K562 (cell line): ENCODE results near the gene RAMACL.

Experiments used
- CTCF ChIP-seq, 3 experiments: IDR thresholded peaks in 2 of 3; conservative IDR thresholded peaks in 1 of 3; 2 replicates each; pipeline ENCODE4 v1.5.1; 2011 to 2012; ENCODE audit warnings: low read length in 3 of 3, mild to moderate bottlenecking in 3 of 3, control low read depth in 2 of 3, improper control_type of control experiment in 1 of 3, inconsistent platforms in 1 of 3, low read depth in 1 of 3, mixed read lengths in 1 of 3, moderate library complexity in 1 of 3; ENCODE audit not compliant: insufficient read depth in 2 of 3
- CXXC5 ChIP-seq: fragments of 250-450 bp; sonication (Bioruptor Pico); IDR thresholded peaks from 2 replicates; pipeline ENCODE4 v1.8.0; 2022; ENCODE audit warnings: inconsistent platforms, mild to moderate bottlenecking, moderate library complexity
- MYC ChIP-seq, 2 experiments: fragments of 250-450 bp in 1 of 2; sonication (Bioruptor Pico) in 1 of 2; IDR thresholded peaks; 2 replicates each; pipeline versions ENCODE4 v1.5.1 to v1.6.1; 2012 to 2021; ENCODE audit warnings: low read depth in 2 of 2, borderline replicate concordance in 1 of 2, improper control_type of control experiment in 1 of 2, low read length in 1 of 2, mild to moderate bottlenecking in 1 of 2, moderate library complexity in 1 of 2
- POLR2A ChIP-seq: fragments of 450-650 bp; conservative IDR thresholded peaks from 2 replicates; pipeline ENCODE4 v1.6.1; 2016
- TCF15 ChIP-seq: fragments of 250-450 bp; sonication (Bioruptor Pico); IDR thresholded peaks from 2 replicates; pipeline ENCODE4 v1.8.0; 2022; ENCODE audit warnings: moderate library complexity, mild to moderate bottlenecking, inconsistent platforms
- ZNF764 ChIP-seq: fragments of 250-450 bp; sonication (Bioruptor Pico); IDR thresholded peaks from 2 replicates; pipeline ENCODE4 v1.4.0; 2020; ENCODE audit warnings: low read depth, mild to moderate bottlenecking, moderate library complexity

GRCh38 chr6:166618866-166619761 lies 32.6 kb upstream of the RAMACL start:
- no peak for TF ChIP-seq MYC (IDR thresholded peaks at IDR 0.05; ENCODE audit: low read depth, low read length)
- TF ChIP-seq MYC (CRISPR knock-in tag; IDR thresholded peaks at IDR 0.05; ENCODE audit: borderline replicate concordance, low read depth), result no peak
- no peak for TF ChIP-seq POLR2A
- TF ChIP-seq CXXC5 (CRISPR knock-in tag), result no peak
- no peak for TF ChIP-seq TCF15 (CRISPR knock-in tag)
- TF ChIP-seq ZNF764, result no peak
- no peak for TF ChIP-seq CTCF (IDR thresholded peaks at IDR 0.05 in 2 of 3, conservative IDR thresholded peaks at IDR 0.05 in 1 of 3; ENCODE audit: insufficient read depth in 2 of 3, low read depth in 1 of 3, low read length in 3 of 3)
